ENCODE measurements around the gene DNAL4.

The DNAL4 gene, protein sequence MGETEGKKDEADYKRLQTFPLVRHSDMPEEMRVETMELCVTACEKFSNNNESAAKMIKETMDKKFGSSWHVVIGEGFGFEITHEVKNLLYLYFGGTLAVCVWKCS

DNA sequence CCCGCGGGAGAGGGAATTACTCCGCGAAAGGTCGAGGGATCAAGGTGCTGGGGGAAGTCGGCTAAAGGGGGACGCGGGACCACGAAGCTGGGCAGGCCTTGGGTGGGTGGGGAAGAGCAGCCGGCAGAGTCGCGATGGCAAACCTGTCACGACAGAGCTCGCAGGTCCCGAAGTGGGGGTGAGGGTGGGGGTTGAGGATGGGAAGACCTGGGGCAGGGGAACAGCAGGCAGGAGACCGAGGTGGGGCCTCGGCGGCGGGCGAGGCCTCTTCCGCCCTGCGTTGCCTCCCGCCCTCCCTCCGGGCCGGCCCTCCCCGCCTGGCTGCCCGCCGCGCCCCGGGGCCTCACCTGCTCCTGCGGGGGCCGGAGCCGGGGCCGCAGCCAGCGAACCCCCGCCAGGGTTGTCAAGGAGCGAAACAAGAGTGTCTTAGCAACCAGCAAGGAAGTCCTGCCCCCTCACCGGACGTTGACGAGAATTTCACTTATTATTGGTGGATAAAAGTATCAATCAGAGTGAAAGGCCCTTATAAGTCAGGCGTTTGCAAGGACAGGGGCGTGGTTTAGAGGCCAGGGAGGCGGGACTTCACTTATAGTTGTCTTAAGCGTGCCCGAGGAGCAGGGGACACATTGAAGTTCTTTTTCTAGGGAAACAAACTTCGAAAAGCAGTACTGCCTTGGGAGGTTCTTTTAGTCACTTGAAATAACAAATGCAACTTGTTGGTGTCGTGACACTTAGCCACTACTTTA is at the start of gene DNAL4:
TSS of gene DNAL4 (minus strand) at position 423 of the 746 bp plus-strand sequence. CDS start 11,412 bp downstream, outside the sequence.
- DNase-seq (ENCODE audit: low read depth in 2 of 2) = peak; percentile 84 to 92

DNA sequence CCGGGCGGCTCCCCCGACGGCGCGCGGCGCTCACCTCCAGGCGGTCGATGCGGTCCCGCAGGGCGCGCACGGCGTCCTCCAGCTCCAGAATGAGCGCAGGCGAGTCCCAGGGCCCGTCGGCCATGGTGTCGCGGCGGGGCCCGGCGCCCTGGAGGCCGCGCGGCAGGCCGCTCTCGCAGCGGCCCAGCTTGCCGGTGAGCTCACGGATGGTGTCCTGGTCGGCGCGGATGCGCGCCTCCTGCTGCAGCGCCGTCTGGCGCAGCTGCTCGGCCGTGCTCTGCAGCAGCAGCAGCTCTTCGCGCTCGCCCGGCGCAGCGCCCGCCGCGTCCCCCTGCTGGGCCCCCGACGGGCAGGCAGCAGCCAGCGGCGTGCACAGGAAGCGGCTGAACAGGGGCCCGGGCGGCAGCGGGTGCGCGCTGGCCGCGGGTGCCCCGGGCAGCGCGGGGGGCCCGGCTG is 49.3 kb upstream of the DNAL4 start:
- DNase-seq (ENCODE audit: low read depth in 2 of 2) = peak in 1 of 2 donors; percentile 51

DNA sequence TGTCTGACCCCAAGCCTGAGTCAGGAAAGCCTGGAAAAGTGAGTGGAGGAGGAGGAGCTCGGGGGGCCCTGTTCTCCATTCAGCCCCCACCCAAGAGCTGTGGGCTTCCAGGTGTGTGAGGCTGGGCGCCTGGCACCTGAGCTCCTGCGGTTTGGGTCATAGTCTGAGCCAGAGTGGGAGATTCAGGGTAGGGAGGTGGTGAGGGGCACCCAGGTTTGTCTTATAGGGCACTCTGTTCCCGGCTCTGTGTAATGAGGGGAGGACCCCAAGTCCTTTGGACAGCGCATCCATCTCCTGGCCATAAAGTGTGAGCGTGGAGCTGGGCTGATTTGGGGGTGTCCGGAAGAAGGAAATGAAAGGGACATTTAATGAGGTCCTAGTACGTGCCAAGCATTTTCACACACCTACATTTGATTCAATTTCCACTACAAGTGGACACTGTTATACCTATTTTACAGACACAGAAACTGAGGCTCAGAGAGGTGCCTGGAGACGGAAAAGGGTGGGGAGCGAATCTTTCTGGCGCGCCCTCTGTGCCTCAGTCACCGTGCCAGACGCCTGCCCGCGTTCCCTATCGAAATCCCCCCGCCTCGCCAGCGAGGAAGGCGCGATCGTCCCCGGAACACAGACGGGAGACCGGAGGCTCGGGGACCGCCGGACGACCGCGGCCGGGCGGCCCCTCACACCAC is 48.7 kb upstream of the DNAL4 start:
- no peak for DNase-seq (ENCODE audit: low read depth in 2 of 2)

DNA sequence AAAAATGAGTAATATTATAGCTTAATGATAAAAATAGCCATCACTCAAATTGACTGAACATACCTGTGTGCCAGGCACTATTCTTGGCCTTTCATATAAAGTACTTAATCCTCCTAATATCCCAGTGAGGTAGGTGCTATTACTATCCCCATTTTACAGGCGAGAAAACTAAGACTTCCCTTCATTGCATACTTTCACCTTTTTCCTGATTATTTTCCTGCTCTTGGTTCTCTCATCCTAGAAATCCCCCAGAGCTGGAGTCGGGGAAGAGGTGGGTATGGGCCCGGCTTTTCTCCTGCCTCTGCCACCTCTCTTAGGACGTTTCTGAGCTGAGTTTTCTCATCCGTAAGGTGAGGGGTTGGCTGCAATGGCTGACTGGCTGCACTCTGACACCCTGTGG is 47.7 kb upstream of the DNAL4 start:
- DNase-seq (ENCODE audit: low read depth in 2 of 2) = no peak

DNA sequence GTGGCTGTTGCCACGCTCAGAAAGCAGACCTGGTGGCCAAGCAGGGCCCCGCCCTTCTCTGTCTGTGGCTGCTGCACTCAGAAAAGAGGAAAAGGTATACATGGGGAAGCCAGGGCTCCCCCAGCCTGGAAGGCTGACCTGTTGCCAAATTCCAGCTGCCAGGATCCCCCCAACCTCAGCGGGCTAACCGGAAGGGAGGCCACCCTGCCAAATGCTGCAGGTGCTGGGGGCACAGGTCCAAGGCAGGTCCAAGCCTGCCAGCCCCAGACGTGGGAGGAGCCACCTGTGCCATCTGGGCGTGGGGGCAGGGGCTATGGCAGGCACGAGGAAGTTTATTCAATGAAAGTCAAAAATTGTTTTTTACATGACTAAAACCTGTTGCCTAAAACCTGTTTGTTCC is 47.3 kb upstream of the DNAL4 start:
- no peak for DNase-seq (ENCODE audit: low read depth in 2 of 2)

DNA sequence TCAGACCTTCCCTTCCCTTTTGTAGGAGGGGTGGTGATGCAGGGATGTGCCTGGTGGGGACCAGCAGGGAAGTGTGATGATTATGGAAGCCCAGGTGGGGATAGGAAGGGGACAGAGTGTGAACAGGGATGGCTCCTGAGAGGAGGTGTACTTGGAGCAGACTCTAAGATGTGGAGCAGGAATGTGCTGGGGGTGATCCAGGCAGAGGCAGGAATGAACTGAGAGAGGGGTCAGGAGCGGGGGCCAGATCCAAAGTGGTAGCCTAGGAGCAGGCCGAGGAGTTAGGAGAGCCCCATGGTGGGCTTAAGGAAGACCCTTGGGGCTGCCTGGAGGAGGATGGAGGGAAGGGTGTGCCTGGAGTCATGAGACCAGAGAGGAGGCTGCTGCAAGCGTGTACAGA is 46.2 kb upstream of the DNAL4 start:
- no peak for DNase-seq (ENCODE audit: low read depth in 2 of 2)

DNA sequence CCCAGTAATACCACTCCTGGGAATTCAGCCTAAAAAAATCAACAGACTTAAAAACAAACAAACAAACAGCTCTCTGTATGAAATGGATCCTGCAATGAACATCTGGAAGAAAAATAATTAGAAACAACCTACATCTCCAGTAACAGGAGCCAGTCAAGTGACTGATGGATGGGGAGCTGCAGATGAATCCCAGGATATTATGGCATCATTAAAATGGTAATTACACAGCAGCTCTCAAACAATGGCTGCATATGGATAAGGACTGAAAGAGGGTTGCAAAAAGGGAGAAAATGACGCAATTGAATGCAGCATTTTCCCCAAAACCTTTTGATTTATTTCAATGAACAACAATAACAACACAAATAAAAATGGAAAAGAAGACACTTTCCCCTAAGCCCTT is 45.7 kb upstream of the DNAL4 start:
- no peak for DNase-seq (ENCODE audit: low read depth in 2 of 2)

DNA sequence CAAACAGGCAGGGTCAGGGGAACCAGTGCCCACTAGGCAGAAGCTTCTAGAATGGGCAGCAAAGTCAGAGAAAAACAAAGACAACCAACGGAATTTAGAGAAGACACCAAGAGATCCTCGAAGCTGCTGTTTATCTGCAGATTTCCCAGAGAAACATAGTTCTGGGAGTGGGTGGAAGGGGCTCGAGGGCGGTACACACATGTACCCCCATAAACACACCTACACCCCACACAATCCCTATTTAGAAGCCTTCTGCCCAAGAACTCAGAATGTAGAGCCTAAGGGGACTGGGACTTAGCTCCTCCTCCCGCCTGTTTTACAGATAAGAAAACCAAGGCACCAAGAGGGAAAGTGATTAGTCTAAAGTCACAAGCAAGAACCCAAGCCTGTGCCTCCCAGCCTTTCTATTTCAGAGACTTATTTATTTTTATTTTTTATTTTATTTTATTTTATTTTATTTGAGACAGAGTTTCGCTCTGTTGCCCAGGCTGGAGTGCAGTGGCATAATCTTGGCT is 43.5 kb upstream of the DNAL4 start:
- no peak for DNase-seq (ENCODE audit: low read depth in 2 of 2)

DNA sequence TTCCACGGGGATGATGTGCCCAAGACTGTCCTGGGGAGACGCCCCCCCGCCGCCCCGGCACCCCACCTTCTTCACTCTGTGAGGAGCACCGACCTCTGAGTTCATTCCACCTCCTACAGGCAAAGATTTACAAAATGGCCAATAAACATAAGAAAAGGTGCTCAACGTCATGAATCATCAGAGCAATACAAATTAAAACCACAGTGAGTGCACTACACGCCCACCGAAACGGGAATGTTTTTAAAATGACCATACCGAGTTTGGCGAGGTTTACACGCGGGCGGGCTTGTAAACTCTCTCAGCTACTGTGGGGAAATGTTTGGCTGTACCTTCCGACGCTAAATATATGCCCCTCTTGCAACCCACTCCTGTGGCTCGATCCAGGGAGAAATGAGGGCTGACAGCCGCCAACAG is 42.0 kb upstream of the DNAL4 start:
- no peak for DNase-seq (ENCODE audit: low read depth in 2 of 2)

DNA sequence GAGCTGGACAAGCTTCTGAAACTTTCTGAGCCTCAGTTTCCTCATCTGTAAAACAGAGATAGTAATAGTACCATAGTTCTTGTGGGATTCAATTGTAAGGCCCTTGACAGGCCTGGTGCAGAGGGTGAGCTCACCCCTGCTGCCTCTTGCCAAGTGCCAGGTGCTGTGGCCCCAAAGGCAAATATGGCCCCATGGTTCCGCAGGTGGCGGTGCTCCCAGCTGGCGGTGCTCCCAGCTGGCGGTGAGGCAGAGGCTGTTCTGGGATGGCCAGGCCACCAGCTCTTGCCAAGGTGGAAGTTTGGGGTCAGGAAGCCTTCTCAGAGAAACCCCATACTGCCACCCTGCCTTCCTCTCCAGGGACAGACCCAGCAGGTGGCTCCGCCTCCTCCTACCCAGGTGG is 41.0 kb upstream of the DNAL4 start:
- DNase-seq (ENCODE audit: low read depth in 2 of 2) = no peak

DNA sequence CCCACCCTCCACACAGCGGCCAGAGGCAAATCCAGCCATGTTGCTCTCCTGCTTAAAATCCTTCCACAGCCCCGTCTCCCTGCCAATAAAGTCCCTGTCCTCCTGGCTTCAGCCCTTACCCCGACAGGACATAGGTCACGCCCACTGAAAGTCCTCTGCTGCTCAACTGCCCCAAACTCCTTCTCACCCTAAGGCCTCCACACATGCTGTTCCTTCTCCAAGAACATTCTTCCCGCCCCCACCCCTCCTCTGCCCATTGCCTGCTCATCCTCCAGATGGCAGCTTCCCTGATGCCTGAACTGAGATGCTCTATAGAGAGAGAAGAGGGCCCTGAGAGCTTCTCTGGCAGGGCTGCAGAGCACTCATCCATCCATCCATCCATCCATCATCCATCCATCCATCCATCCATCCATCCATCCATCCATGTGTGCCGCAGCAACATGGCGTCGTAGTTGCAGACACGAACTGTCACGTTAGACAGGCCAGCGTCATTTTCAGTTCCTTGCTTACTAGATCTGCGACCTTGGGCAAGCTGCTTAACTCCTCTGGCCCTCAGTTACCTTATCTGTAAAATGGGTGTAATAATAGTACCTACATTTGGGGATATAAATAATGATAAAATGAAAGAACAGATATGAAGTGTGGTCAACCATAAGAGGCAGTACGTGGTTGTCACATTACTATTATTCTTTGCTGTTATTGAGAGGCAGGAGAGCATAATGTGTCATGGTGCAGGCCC is 40.4 kb upstream of the DNAL4 start:
- no peak for DNase-seq (ENCODE audit: low read depth in 2 of 2)

DNA sequence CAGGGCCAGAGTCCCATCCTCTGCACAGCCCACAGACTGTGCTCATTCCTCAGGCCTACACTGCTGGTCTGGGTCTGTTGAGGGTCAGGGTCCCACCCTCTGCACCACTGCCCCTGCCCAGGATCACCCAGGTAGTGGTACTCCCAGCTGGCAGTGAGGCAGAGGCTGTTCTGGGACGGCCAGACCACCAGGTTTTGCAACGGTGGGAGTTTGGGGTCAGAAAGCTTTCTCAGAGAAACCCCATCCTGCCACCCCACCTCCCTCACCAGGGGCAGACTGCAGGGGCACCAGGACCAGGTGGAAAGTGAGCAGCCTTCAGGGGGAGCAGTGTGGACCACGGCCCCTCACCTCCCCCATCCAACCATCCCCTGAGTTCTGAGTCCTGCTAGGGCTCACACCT is 39.1 kb upstream of the DNAL4 start:
- DNase-seq (ENCODE audit: low read depth in 2 of 2) = no peak

DNA sequence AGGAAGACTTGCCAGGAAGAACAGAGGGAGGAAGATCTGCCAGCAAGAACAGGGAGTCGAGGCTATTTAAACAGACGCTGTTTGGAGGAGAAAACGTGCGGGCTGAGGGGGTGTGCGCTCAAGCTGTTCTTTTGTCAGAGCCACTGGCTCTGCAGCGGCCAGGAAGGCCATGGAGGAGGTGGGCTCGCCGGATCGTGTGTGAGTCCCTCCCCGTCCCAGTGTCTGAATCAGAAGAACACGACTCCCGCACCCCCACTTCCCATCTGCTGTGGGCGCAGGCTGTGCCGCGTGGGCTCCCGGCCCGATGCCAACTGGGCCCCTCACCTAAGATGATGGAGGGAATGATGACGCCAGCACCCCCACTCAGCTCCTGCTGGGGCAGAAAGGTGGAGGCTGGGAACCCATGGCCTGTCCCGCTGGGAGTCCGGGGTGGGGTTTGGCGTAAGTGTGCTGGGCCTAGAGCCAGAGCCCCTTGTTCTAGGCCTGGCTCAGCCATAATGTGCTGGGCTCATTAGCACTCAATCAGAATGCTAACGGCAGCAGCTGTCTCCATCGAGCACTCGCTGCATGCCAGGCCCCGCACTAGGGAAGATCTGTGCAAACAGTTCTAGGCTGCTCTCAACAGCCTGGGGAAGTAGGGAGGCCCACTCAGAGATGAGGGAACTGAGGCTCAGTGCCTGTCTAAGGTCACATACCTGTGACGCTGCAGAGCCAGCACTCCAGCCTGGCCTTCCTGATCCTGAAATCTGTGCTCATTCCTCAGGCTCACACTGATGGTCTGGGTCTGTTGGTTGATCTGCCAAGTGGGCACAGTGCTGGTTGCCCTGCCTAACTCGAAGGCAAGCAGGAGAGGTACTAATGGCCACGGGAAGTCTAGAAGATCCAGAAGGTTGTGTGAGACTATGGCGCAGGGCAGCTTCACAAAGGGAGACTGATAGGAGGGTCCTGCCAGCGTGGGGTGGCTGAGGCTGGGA is 38.3 kb upstream of the DNAL4 start:
- no peak for DNase-seq (ENCODE audit: low read depth in 2 of 2)

DNA sequence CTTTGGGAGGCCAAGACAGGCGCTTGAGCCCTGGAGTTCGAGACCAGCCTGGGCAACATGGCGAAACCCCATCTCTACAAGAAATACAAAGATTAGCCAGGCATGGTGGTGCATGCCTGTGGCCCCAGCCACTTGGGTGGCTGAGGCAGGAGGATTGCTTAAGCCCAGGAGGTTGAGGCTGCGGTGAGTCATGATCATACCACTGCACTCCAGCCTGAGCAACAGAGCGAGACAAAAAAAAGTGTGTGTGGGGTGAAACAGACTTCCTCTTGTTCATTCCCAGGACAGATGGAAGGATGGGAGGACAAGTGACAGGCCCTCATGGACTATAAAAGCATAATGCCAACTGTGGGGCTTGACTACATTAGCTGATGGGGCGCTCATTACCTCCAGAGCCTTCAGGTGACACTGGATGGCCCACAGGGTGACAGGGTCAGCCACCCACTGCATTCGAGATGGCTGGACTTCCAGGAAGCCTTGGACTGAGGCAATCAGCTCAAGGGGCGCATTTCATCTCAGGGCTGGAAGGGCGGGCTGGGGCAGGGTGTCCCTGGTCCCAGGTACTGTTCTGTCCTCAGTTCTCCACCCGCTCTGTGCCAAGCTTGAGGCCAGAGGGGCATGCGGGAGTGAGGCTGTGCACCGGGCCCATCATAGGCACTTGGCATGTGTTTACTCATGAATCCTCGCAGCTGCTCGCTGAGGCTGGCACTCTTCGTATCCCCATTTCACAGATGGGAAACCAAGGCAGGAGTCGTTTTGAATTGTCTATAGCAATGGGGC is 37.4 kb upstream of the DNAL4 start:
- DNase-seq (ENCODE audit: low read depth in 2 of 2) = no peak

DNA sequence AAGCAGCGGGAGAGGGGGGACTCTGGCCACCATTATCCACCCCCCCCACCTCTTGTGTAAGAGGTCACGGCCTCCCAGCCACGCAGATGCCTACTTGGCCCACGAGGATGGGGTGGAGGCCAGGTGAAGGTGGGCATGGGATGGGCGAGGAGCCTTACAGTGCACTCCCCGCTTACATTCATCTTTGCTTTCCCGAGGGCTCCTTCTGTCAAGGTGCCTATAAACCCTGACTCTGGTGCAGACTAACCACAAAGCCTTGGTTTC is 36.8 kb upstream of the DNAL4 start:
- no peak for DNase-seq (ENCODE audit: low read depth in 2 of 2)

DNA sequence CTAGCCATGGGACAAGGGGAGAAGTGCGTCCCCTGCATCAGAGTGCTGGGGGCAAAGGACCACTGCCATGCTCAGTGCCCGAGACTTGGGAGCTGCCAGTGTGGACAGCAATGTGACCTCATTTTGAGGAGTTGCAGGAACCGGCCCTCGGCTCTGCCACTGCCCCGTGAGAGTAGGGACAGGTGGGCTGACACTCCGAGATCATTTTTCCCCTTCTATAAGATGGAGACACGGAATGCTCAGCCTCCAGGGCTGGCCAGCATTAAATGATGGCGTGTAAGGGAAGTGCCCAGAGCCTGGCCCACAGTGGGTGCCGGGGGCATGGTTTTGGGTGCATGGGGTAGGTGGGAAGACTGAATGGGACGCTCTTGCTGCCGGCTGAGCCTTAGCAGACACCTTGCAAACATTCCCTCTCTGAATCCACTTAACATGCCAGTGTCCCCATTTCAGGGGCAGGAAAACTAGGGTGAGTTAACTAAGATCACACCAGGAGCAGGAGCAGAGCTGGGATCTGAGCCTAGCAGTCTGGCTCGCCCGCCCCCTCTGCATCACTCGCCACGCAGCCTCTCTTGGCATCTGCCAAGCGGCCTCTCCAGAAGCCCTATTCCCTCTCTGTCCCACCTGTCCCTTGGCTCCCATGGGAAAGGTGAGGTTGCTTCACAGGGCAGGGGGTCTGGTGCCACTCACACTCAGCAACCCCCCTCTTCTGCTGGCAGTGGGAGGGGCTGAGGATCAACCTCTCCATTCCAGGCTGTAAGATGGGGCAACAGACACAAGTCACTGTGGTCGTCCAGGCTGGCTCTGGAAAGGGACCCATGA is 36.3 kb upstream of the DNAL4 start:
- no peak for DNase-seq (ENCODE audit: low read depth in 2 of 2)

DNA sequence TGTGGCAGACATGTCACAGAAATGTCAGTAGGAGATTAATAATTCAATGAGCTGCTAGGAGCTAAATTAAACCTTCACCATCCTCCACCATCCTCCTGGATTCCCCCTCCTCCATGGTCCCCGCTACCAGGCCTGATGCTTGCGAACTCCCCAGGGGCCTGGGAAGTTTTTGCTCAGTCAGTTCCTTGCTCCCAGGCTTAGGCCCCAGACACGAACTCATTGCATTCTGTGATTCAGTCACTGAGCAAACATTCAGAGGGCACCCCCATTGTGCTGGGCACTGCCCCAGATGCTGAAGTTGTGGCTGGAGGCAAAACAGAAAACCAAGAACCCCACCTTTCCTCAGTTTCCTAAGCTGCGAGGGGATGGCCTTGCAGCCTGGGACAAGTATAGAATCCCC is 35.5 kb upstream of the DNAL4 start:
- DNase-seq (ENCODE audit: low read depth in 2 of 2) = no peak

DNA sequence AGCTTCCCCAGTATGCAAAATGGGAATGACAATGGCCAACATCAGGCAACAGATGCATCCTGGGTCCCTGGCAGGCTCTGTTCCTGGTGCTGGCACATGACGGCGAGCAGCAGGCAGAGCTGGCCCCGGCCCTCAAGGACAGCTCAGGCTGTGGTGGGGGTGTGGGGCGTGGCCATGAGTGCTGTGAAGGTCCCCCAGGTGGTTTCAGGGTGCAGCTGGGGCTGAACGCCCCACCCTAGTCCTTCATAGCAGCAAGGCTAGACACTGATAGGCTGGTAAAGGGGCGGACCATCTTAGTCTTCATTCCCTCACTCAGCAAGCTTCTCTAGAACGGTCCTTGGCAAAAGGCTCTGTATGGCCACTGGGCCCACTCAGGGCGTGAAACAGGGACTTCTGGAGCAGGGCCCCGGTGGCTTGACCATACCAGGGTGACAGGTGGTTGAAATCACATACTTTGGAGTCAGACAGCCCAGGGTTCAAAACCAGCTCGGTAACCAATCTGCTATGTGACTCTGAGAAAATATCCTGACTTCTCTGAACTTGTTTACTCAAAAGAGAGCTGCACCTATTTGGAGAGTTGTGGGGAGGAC is 34.8 kb upstream of the DNAL4 start:
- no peak for DNase-seq (ENCODE audit: low read depth in 2 of 2)

DNA sequence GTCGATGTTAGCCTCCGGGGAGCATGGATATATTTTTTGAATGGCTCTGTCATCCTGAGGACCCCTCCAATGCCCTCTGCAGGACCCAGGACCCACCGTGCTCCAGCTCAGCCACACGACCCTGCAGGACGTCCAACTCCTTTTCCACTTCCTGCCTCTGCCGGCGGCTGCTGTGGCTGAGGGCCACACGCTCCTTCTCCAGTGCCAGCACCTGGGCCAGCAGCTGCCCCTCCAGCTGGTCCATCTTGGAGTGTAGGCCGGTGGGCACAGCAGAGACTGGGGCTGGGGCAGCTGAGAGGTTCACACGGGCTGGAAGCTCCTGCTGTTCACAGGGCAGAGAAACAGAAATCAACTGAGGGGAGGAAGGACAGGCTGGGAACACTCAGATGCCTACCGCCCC is 34.2 kb upstream of the DNAL4 start:
- no peak for DNase-seq (ENCODE audit: low read depth in 2 of 2)
